H9 (cell line): Measurements from ENCODE around the gene ZNF28. TPM values are rescaled to one million over a fixed set of nuclear protein-coding genes. Genes with fewer than 3 reads are reported as not detected.

Experiments
- DNase-seq: peaks from one replicate; pipeline ENCODE4 v3.0.0-alpha.2; 2017
- H2AFZ ChIP-seq: one replicate; pipeline ENCODE4 v1.6.1; 2013; ENCODE audit warnings: mild to moderate bottlenecking, low read length, control low read depth, moderate library complexity
- H2AK5ac ChIP-seq: 2 replicates; pipeline ENCODE4 v1.6.1; 2013; ENCODE audit warnings: low read length, control low read depth, mixed read lengths; ENCODE audit not compliant: insufficient read length
- H2BK120ac ChIP-seq: one replicate; pipeline ENCODE4 v1.6.1; 2013; ENCODE audit warnings: low read depth, mild to moderate bottlenecking, low read length, control low read depth, inconsistent platforms; ENCODE audit not compliant: poor library complexity, severe bottlenecking
- H2BK12ac ChIP-seq: 2 replicates; pipeline ENCODE4 v1.6.1; 2013; ENCODE audit warnings: low read length, control low read depth, mixed read lengths, low read depth; ENCODE audit not compliant: insufficient read length
- H2BK15ac ChIP-seq: 2 replicates; pipeline ENCODE4 v1.6.1; 2013; ENCODE audit warnings: low read depth, low read length, control low read depth
- H2BK20ac ChIP-seq: one replicate; pipeline ENCODE4 v1.6.1; 2013; ENCODE audit warnings: low read depth, mild to moderate bottlenecking, low read length, control low read depth, inconsistent platforms; ENCODE audit not compliant: poor library complexity, severe bottlenecking
- H2BK5ac ChIP-seq: 2 replicates; pipeline ENCODE4 v1.6.1; 2013; ENCODE audit warnings: low read length, control low read depth, mixed read lengths; ENCODE audit not compliant: insufficient read length
- H3K14ac ChIP-seq: 2 replicates; pipeline ENCODE4 v1.6.1; 2013; ENCODE audit warnings: low read length, control low read depth; ENCODE audit not compliant: insufficient read depth
- H3K18ac ChIP-seq: 2 replicates; pipeline ENCODE4 v1.6.1; 2013; ENCODE audit warnings: low read depth, mild to moderate bottlenecking, mixed read lengths, low read length, control low read depth; ENCODE audit not compliant: insufficient read length
- H3K23ac ChIP-seq: 2 replicates; pipeline ENCODE4 v1.6.1; 2013; ENCODE audit warnings: low read length, control low read depth, mixed read lengths, low read depth; ENCODE audit not compliant: insufficient read length
- H3K23me2 ChIP-seq: 2 replicates; pipeline ENCODE4 v1.6.1; 2013; ENCODE audit warnings: low read depth, mild to moderate bottlenecking, mixed read lengths, low read length, control low read depth; ENCODE audit not compliant: insufficient read length, poor library complexity, severe bottlenecking
- H3K27ac ChIP-seq: 2 replicates; pipeline ENCODE4 v1.5.1; 2013; ENCODE audit warnings: low read length, control low read depth, mixed read lengths, low read depth; ENCODE audit not compliant: insufficient read length
- H3K27me3 ChIP-seq: 2 replicates; pipeline ENCODE4 v1.6.1; 2013; ENCODE audit warnings: low read length, control low read depth, inconsistent platforms; ENCODE audit not compliant: insufficient read depth
- H3K4ac ChIP-seq: 2 replicates; pipeline ENCODE4 v1.6.1; 2013; ENCODE audit warnings: low read depth, mild to moderate bottlenecking, control low read depth, inconsistent platforms, low read length, moderate library complexity
- H3K4me1 ChIP-seq: 2 replicates; pipeline ENCODE4 v1.6.1; 2013; ENCODE audit warnings: low read length, control low read depth, inconsistent platforms; ENCODE audit not compliant: insufficient read depth
- H3K4me2 ChIP-seq: 2 replicates; pipeline ENCODE4 v1.6.1; 2013; ENCODE audit warnings: low read length, control low read depth, mixed read lengths; ENCODE audit not compliant: insufficient read length, insufficient read depth
- H3K56ac ChIP-seq: 2 replicates; pipeline ENCODE4 v1.6.1; 2013; ENCODE audit warnings: low read depth, mild to moderate bottlenecking, mixed read lengths, low read length, control low read depth; ENCODE audit not compliant: insufficient read length
- H3K79me1 ChIP-seq: 2 replicates; pipeline ENCODE4 v1.6.1; 2013; ENCODE audit warnings: low read depth, mild to moderate bottlenecking, moderate library complexity, low read length, control low read depth, inconsistent platforms; ENCODE audit not compliant: insufficient read depth, poor library complexity, severe bottlenecking
- H3K79me2 ChIP-seq: 2 replicates; pipeline ENCODE4 v1.6.1; 2013; ENCODE audit warnings: low read length, control low read depth, inconsistent platforms; ENCODE audit not compliant: insufficient read depth
- H3K9ac ChIP-seq: 2 replicates; pipeline ENCODE4 v1.6.1; 2013; ENCODE audit warnings: low read length, control low read depth, mixed read lengths; ENCODE audit not compliant: insufficient read length; ENCODE audit errors: extremely low read depth
- H3K9me3 ChIP-seq: one replicate; pipeline ENCODE4 v1.6.1; 2013; ENCODE audit warnings: low read depth, low read length, inconsistent platforms; ENCODE audit not compliant: control insufficient read depth
- H3T11ph ChIP-seq: one replicate; pipeline ENCODE4 v1.6.1; 2013; ENCODE audit warnings: mild to moderate bottlenecking, low read length, control low read depth, inconsistent platforms
- H4K20me1 ChIP-seq: one replicate; pipeline ENCODE4 v1.6.1; 2013; ENCODE audit not compliant: control insufficient read depth, insufficient read length, insufficient read depth
- H4K5ac ChIP-seq: 2 replicates; pipeline ENCODE4 v1.6.1; 2013; ENCODE audit warnings: low read depth, mild to moderate bottlenecking, mixed read lengths, low read length, control low read depth; ENCODE audit not compliant: insufficient read length
- H4K8ac ChIP-seq: replicated peaks from 2 replicates; pipeline ENCODE4 v1.6.1; 2013; ENCODE audit warnings: low read length, control low read depth, mixed read lengths, low read depth; ENCODE audit not compliant: insufficient read length
- H4K91ac ChIP-seq: 2 replicates; pipeline ENCODE4 v1.6.1; 2013; ENCODE audit warnings: low read depth, mild to moderate bottlenecking, moderate library complexity, mixed read lengths, low read length, control low read depth; ENCODE audit not compliant: insufficient read length
- H3K27ac Mint-ChIP-seq, 3 experiments: 2 replicates in 2 of 3; 3 replicates in 1 of 3; pipeline ENCODE4 v1.8.0; 2020 to 2021; ENCODE audit warnings: mixed read lengths in 3 of 3, mild to moderate bottlenecking in 1 of 3, moderate library complexity in 1 of 3
- H3K27me3 Mint-ChIP-seq: 2 replicates; pipeline ENCODE4 v1.8.0; 2021; ENCODE audit warnings: low read depth, mild to moderate bottlenecking, moderate library complexity, mixed read lengths
- H3K36me3 Mint-ChIP-seq, 3 experiments: 2 replicates in 2 of 3; 3 replicates in 1 of 3; pipeline ENCODE4 v1.8.0; 2020 to 2021; ENCODE audit warnings: low read depth in 3 of 3, mixed read lengths in 3 of 3; ENCODE audit not compliant: insufficient read depth in 1 of 3
- H3K4me1 Mint-ChIP-seq, 2 experiments: 2 replicates each; pipeline ENCODE4 v1.8.0; 2020; ENCODE audit warnings: mixed read lengths in 2 of 2
- H3K4me3 Mint-ChIP-seq, 2 experiments: 2 replicates in 1 of 2; 3 replicates in 1 of 2; pipeline ENCODE4 v1.8.0; 2020 to 2021; ENCODE audit warnings: mild to moderate bottlenecking in 2 of 2, mixed read lengths in 2 of 2, moderate library complexity in 1 of 2
- H3K9me3 Mint-ChIP-seq, 2 experiments: 2 replicates in 1 of 2; 3 replicates in 1 of 2; pipeline ENCODE4 v1.8.0; 2020; ENCODE audit warnings: mild to moderate bottlenecking in 2 of 2, mixed read lengths in 2 of 2, moderate library complexity in 1 of 2
- WGBS: extraction: QIAGEN DNeasy Blood & Tissue Kit; methylation state at CpG from one replicate; pipeline ENCODE4 v1.1.7; 2013; ENCODE audit warnings: missing lambda C conversion rate, low lambda C conversion rate, mixed read lengths; ENCODE audit not compliant: insufficient read length; ENCODE audit errors: extremely low coverage; 5-methylcytosine and 5-hydroxymethylcytosine counted together
- total RNA-seq: library from RNA; stranded (reverse); gene quantifications from 2 replicates; pipeline ENCODE4 v1.2.1, GENCODE V29; 2021
- TF ChIP-seq, protein P1 (sequence below): fragments of 200-600 bp; sonication (generic); conservative IDR thresholded peaks from 3 replicates; pipeline ENCODE4 v1.8.0; 2021; ENCODE audit warnings: antibody characterized with exemption, mild to moderate bottlenecking

ZNF28 gene
- total RNA-seq, 1 experiment from 2014 or later = 31.3 TPM

- Histone ChIP-seq H4K8ac (no peak overlapping the region), H3K9me3 (no peaks in the 10 kb centered on the region), H3K18ac (no peak overlapping the region), H3K56ac (no peak overlapping the region), H4K91ac (no peak overlapping the region), H2BK20ac (no peak overlapping the region), H3K4me2 (no peak overlapping the region), H3K27ac (no peak overlapping the region), H3K9ac (no peak overlapping the region), H2BK120ac (no peak overlapping the region), H3K27me3 (no peaks in the 10 kb centered on the region), H4K5ac (no peak overlapping the region), H3K79me1 (no peaks in the 10 kb centered on the region), H3K23ac (no peak overlapping the region), H3T11ph (no peak overlapping the region), H3K23me2 (peaks cover 3% of the 10 kb centered on the region), H2BK12ac (no peak overlapping the region), H2AK5ac (no peak overlapping the region), H2BK15ac (no peak overlapping the region), H3K79me2 (no peaks in the 10 kb centered on the region), H4K20me1 (no peaks in the 10 kb centered on the region), H3K4ac (no peak overlapping the region), H3K14ac (no peak overlapping the region), H2AFZ (no peak overlapping the region), H3K4me1 (no peaks in the 10 kb centered on the region), H2BK5ac (no peak overlapping the region)
- no peak overlapping the region for H3K27ac Mint-ChIP-seq
- DNase-seq = no peak
- WGBS = no CpG with 5 or more reads among the region's 5 CpGs
- no peak overlapping the region for H3K4me3 Mint-ChIP-seq
- peaks cover 1% of the 10 kb centered on the region in 2 experiments for H3K4me1 Mint-ChIP-seq
- no peaks in the 10 kb centered on the region; a peak in 1 of 5 replicates for H3K9me3 Mint-ChIP-seq
- H3K36me3 Mint-ChIP-seq = no peaks in the 10 kb centered on the region; a peak in 1 of 7 replicates
- peaks cover 3% of the 10 kb centered on the region; the same call in 1 of the 2 replicates for H3K27me3 Mint-ChIP-seq
- TF ChIP-seq, protein P1, sequence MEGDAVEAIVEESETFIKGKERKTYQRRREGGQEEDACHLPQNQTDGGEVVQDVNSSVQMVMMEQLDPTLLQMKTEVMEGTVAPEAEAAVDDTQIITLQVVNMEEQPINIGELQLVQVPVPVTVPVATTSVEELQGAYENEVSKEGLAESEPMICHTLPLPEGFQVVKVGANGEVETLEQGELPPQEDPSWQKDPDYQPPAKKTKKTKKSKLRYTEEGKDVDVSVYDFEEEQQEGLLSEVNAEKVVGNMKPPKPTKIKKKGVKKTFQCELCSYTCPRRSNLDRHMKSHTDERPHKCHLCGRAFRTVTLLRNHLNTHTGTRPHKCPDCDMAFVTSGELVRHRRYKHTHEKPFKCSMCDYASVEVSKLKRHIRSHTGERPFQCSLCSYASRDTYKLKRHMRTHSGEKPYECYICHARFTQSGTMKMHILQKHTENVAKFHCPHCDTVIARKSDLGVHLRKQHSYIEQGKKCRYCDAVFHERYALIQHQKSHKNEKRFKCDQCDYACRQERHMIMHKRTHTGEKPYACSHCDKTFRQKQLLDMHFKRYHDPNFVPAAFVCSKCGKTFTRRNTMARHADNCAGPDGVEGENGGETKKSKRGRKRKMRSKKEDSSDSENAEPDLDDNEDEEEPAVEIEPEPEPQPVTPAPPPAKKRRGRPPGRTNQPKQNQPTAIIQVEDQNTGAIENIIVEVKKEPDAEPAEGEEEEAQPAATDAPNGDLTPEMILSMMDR = no peak
Observed at GRCh38 chr19:52825765-52826164, 4.3 kb upstream of the ZNF28 start.
